NCI-H2227 treated with DMSO at 0.1 percent for 48 hours (cell line): Measurements from ENCODE around the gene THSD7B.
"Not testable (repeated sequence)": the region's sequence is repeated elsewhere in the genome, so short reads cannot be mapped to it uniquely, and the experiment has no call there.

Experiments
- DNase-seq: peaks from one replicate; lab custom pipeline; 2025; lab: John Stamatoyannopoulos, UW

THSD7B gene

GRCh38 chr2:136765256-136766072 lies at the start of gene THSD7B:
THSD7B (plus strand) TSS chr2:136765545; CDS start chr2:136882179, 116,634 bp downstream.
- DNase-seq, result no peak

- DNase-seq, result no peak
These were observed 47.1 kb upstream of the THSD7B start for GRCh38 chr2:136718273-136718672.

- no peak for DNase-seq
These were observed 37.2 kb upstream of the THSD7B start for GRCh38 chr2:136727973-136728699.

- no peak for DNase-seq
These were observed 29.1 kb upstream of the THSD7B start for GRCh38 chr2:136736236-136736635.

- no peak for DNase-seq
These were observed 27.3 kb upstream of the THSD7B start for GRCh38 chr2:136738044-136738443.

- DNase-seq, result no peak
These were observed 23.9 kb upstream of the THSD7B start for GRCh38 chr2:136741471-136741870.

- no peak for DNase-seq
These were observed 15.3 kb upstream of the THSD7B start for GRCh38 chr2:136750065-136750464.

- no peak for DNase-seq
These were observed 13.9 kb upstream of the THSD7B start for GRCh38 chr2:136751406-136751805.

- DNase-seq, result not testable (repeated sequence)
These were observed 6.8 kb upstream of the THSD7B start for GRCh38 chr2:136758504-136758903.

- DNase-seq, result no peak
These were observed 691 bp upstream of the THSD7B start for GRCh38 chr2:136764452-136765255.

GRCh38 chr2:136766073-136766404 lies 694 bp downstream of the THSD7B start:
- no peak for DNase-seq

GRCh38 chr2:136767030-136767429 lies 1.7 kb downstream of the THSD7B start:
- no peak for DNase-seq

- no peak for DNase-seq
These were observed 4.5 kb downstream of the THSD7B start for GRCh38 chr2:136769871-136770270.

- DNase-seq, result no peak
These were observed 5.0 kb downstream of the THSD7B start for GRCh38 chr2:136770384-136770783.

GRCh38 chr2:136777391-136777790 lies 12.0 kb downstream of the THSD7B start:
- no peak for DNase-seq

GRCh38 chr2:136783856-136784255 lies 18.5 kb downstream of the THSD7B start:
- no peak for DNase-seq

GRCh38 chr2:136785215-136785614 lies 19.9 kb downstream of the THSD7B start:
- no peak for DNase-seq

- DNase-seq, result no peak
These were observed 22.6 kb downstream of the THSD7B start for GRCh38 chr2:136787970-136788369.

GRCh38 chr2:136796339-136796738 lies 31.0 kb downstream of the THSD7B start:
- DNase-seq, result no peak

- no peak for DNase-seq
These were observed 33.4 kb downstream of the THSD7B start for GRCh38 chr2:136798766-136799165.

GRCh38 chr2:136801661-136802060 lies 36.3 kb downstream of the THSD7B start:
- DNase-seq, result peak; percentile 93

GRCh38 chr2:136809998-136810397 lies 44.7 kb downstream of the THSD7B start:
- DNase-seq, result no peak

- no peak for DNase-seq
These were observed 53.5 kb downstream of the THSD7B start for GRCh38 chr2:136818839-136819238.
